Endothelial cell (in vitro differentiated cells): Measurements from ENCODE around the gene CGNL1. TPM values are rescaled to one million over a fixed set of nuclear protein-coding genes. Genes with fewer than 3 reads are reported as not detected.
A peak's percentile ranks its signal among the peaks of the same experiment; 100 is the strongest.

Experiments
- DNase-seq: peaks from one replicate; pipeline ENCODE4 v3.0.0; 2021; ENCODE audit warnings: low spot score
- H3K27ac Mint-ChIP-seq: one replicate; pipeline ENCODE4 v1.8.0; 2021; ENCODE audit warnings: mixed read lengths, inconsistent platforms; ENCODE audit not compliant: unreplicated experiment
- H3K27me3 Mint-ChIP-seq: one replicate; pipeline ENCODE4 v1.8.0; 2021; ENCODE audit warnings: mild to moderate bottlenecking, moderate library complexity, mixed read lengths, inconsistent platforms; ENCODE audit not compliant: unreplicated experiment
- H3K36me3 Mint-ChIP-seq: one replicate; pipeline ENCODE4 v1.8.0; 2021; ENCODE audit warnings: mild to moderate bottlenecking, low read depth, mixed read lengths, inconsistent platforms; ENCODE audit not compliant: unreplicated experiment
- H3K4me1 Mint-ChIP-seq: one replicate; pipeline ENCODE4 v1.8.0; 2021; ENCODE audit warnings: mild to moderate bottlenecking, mixed read lengths, inconsistent platforms; ENCODE audit not compliant: unreplicated experiment
- H3K4me3 Mint-ChIP-seq: one replicate; pipeline ENCODE4 v1.8.0; 2021; ENCODE audit warnings: mild to moderate bottlenecking, mixed read lengths, inconsistent platforms; ENCODE audit not compliant: unreplicated experiment
- H3K9me3 Mint-ChIP-seq: one replicate; pipeline ENCODE4 v1.8.0; 2021; ENCODE audit warnings: mixed read lengths, inconsistent platforms; ENCODE audit not compliant: unreplicated experiment
- total RNA-seq: library from RNA; stranded (reverse); fragmentation: NEBNext Ultra II Directional; extraction: Animal tissue kit (Norgen Biotek cat#: 25700); gene quantifications from one replicate; pipeline ENCODE4 v1.2.1, GENCODE V29; 2021; ENCODE audit not compliant: unreplicated experiment
- TF ChIP-seq, protein P1 (sequence below): fragments of 200-600 bp; sonication (generic); IDR thresholded peaks from one replicate; pipeline ENCODE4 v1.5.0; 2021; ENCODE audit warnings: antibody characterized with exemption; ENCODE audit not compliant: unreplicated experiment

The CGNL1 gene
- total RNA-seq, 1 donor from 2014 or later: 238 TPM

DNA sequence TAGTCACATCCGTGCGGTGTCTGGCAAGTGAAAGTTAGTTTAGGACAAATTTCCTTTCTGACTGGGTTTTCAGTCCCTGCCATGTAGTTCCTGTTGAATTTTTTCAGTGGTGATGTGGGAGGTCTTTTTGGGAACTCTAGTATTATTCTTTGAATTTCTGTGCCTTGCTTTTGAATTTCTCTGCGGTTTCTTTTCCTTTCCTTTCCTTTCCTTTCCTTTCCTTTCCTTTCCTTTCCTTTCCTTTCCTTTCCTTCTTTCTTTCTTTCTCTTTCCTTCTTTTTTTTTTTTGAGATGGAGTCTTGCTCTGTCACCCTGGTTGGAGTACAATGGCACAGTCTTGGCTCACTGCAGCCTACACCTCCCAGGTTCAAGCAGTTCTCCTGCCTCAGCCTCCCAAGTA is 88.2 kb downstream of the CGNL1 start:
- Mint-ChIP-seq H3K36me3 (peaks cover 25% of the 10 kb centered on the region), H3K27me3 (peaks cover 12% of the 10 kb centered on the region), H3K4me1 (peaks cover 31% of the 10 kb centered on the region), H3K4me3 (no peak overlapping the region), H3K9me3 (no peaks in the 10 kb centered on the region), H3K27ac (no peak overlapping the region)
- TF ChIP-seq, protein P1, sequence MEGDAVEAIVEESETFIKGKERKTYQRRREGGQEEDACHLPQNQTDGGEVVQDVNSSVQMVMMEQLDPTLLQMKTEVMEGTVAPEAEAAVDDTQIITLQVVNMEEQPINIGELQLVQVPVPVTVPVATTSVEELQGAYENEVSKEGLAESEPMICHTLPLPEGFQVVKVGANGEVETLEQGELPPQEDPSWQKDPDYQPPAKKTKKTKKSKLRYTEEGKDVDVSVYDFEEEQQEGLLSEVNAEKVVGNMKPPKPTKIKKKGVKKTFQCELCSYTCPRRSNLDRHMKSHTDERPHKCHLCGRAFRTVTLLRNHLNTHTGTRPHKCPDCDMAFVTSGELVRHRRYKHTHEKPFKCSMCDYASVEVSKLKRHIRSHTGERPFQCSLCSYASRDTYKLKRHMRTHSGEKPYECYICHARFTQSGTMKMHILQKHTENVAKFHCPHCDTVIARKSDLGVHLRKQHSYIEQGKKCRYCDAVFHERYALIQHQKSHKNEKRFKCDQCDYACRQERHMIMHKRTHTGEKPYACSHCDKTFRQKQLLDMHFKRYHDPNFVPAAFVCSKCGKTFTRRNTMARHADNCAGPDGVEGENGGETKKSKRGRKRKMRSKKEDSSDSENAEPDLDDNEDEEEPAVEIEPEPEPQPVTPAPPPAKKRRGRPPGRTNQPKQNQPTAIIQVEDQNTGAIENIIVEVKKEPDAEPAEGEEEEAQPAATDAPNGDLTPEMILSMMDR: no peak
- no peak for DNase-seq

- Mint-ChIP-seq H3K27ac (no peak overlapping the region), H3K9me3 (no peaks in the 10 kb centered on the region), H3K4me3 (no peak overlapping the region), H3K4me1 (peaks cover 35% of the 10 kb centered on the region), H3K36me3 (peaks cover 61% of the 10 kb centered on the region), H3K27me3 (peaks cover 17% of the 10 kb centered on the region)
- no peak for DNase-seq
- TF ChIP-seq, protein P1: no peak
These were observed 92.2 kb downstream of the CGNL1 start for GRCh38 chr15:57468486-57468885.

DNA sequence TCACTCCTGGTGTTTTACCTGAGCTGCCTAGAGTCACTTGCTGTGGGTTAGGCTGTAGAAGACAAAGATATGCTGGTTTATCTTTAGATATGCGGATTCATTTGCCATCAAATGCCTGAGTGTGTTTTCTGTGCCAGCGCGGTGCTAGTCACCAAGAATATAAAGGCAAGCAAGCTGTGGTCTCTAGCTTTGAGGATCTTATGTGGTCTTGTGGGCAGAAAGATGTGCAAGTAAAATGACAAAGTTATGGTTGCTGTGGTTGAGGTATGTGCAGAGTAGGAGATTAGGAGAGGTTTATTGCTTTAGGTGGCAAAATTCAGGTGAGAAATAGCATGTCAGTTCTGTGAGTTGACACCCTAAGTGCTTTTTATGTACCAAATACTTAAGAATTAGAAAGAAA is 94.2 kb downstream of the CGNL1 start:
- H3K27me3 Mint-ChIP-seq: peaks cover 18% of the 10 kb centered on the region
- H3K36me3 Mint-ChIP-seq: peaks cover 80% of the 10 kb centered on the region
- H3K9me3 Mint-ChIP-seq: no peaks in the 10 kb centered on the region
- no peak for DNase-seq
- H3K4me3 Mint-ChIP-seq: peak overlapping the region; percentile 13
- TF ChIP-seq, protein P1: no peak
- H3K4me1 Mint-ChIP-seq: peaks cover 27% of the 10 kb centered on the region
- peak overlapping the region; percentile 9 for H3K27ac Mint-ChIP-seq

- TF ChIP-seq, protein P1: no peak
- peaks cover 15% of the 10 kb centered on the region for H3K27me3 Mint-ChIP-seq
- DNase-seq: no peak
- peaks cover 39% of the 10 kb centered on the region for H3K4me1 Mint-ChIP-seq
- H3K4me3 Mint-ChIP-seq: no peak overlapping the region
- peaks cover 86% of the 10 kb centered on the region for H3K36me3 Mint-ChIP-seq
- H3K27ac Mint-ChIP-seq: no peak overlapping the region
- H3K9me3 Mint-ChIP-seq: no peaks in the 10 kb centered on the region
These were observed 96.6 kb downstream of the CGNL1 start for GRCh38 chr15:57472861-57473260.

DNA sequence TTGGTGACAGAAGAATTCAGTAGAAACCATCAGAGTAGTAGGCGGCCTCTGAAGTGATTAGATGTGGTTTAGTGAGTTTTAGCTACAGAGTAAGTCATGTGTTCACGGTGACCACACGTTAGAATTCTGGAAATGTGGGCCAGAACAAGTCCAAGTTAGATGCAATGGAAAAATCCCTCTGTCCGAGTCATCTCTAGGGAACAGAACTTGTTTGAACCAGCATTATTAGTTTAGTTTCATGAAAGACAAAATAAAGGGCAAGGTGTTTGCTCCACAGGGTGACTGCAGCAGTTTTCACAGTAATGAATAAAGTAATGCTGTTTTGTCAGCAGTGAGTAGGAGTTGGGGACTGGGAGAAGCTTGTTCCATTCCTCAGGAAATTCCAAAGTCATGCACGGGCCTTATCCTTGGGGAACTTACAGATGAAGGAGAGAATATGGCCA is 100.2 kb downstream of the CGNL1 start:
- Mint-ChIP-seq H3K4me1 (peaks cover 34% of the 10 kb centered on the region), H3K36me3 (peaks cover 89% of the 10 kb centered on the region), H3K27ac (no peak overlapping the region), H3K9me3 (no peaks in the 10 kb centered on the region), H3K4me3 (no peak overlapping the region), H3K27me3 (peaks cover 22% of the 10 kb centered on the region)
- DNase-seq: no peak
- TF ChIP-seq, protein P1: no peak
